Measurements from ENCODE around the gene CBX8.

The CBX8 gene

DNA sequence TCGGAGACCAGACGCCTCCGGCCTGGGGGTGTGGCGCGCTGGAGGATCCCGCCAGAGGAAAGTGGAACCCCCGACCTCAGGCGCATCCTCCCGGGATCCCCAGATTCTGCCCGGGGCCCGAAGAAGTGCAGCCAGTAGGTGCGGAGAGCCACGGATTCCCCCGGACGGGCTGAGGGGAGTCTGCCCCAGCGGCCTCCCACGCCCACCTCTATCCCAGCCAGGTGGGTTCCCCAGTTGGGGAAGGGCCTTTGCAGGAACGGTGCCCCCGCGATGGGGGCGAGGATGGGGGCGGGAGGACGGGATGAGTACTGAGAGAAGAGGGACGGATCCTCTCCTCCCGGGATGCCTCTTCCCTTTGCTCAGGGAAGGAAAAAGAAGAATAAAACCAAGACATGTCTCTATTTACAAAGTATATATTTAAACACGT, 5.1 kb downstream of the CBX8 start:
- DNase-seq = no peak

- no peak for DNase-seq
These were observed 5.8 kb downstream of the CBX8 start for GRCh38 chr17:79790805-79791734.

GRCh38 chr17:79789943-79790804, 6.7 kb downstream of the CBX8 start:
- DNase-seq = no peak

DNA sequence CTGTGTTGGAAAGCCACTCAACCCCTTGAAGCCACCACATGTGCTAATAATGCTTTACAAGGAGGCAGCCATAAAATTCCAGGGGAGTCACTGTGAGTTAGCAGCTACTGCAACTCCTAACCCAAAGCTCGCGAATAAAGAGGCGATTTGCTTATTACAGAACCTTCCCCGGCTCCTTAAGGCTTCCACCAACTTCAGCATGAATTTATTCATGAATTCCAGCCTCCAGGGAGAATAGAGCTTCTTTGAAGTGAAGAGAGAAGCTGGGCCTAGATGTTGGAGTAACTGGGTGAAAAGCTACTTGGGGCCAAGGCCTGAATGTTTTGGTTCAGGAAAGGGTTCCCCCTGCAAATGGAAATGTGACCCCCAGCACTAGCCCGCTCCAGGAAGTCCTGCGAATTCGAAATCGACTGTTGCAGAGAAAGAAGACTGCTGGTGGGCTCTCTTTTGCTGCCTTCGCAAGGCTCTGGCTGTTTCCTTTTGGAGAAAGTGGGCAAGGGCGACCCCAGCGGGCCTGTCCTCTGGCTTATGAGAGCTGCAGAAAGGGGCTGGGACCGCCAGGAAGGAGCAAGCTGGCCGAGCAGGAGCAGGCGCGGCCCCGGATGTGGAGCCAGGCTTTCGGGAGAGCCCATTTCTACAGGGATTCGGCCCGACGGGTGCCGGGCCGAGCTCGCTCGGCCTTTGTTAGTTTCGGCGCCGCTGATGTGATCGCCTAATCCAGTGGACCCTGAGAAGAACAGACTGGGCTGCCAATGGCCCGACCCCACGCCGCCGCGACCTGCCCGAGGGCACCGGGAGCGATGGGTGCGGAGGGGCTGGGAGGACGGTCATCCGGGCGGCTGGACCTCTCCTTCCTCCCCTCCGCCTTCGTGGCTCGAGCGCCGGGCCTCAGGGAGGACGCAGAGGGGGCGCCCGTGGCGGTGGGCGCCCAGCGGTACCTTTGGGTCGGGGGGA, 7.6 kb downstream of the CBX8 start:
- DNase-seq = no peak

DNA sequence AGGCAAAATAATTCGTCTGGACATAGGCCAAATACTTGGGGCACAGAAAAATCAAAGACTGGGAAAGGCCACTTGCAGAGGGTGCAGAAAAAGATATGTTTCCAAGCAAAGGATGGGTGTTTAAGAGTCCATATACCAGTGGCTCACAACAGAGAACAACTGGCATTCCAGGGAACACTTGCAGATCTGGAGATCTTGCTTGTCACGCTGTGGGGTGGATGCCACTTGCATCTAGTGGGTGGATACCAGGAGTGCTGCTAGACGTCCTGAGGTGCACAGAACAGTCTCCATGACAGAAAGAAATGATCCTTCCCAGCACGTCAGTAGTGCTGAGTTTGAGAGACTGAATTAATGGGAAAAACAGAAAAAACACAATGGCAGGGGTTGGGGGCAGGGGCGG, 8.4 kb downstream of the CBX8 start:
- no peak for DNase-seq

DNA sequence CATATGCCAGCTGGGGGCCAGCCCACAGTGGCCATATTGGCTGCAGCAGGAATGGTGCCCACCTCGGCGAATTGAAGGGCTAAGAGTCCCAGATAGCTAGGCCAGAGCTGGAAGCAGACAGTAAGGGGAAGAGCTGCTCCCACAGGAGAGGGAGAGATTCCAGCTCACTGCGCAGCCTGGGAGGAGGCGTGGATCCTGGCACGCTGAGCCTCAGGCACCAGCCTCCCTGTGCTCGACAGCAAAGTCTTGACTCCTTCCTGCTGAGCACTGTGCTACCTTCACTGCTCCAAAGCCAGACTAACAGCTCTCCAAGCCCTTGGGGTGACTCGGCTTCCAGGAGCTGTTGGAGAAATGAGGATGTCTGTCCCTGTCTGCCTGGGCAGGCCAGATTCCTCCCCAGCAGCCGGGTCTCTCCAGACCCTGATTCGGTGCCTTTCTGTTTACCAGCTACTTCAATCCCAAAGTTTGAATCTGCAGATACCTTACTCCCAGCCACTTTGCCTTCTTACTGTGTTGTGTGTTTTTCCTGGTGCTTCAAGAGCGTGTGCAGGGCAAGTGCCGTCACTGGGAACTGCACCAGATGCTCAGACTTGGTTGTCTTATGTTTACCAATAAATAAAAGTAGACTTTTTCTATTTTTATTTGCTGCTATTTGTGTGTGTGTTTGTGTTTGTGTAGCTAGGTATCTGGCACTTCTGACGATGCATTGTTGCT, 9.8 kb downstream of the CBX8 start:
- no peak for DNase-seq

DNA sequence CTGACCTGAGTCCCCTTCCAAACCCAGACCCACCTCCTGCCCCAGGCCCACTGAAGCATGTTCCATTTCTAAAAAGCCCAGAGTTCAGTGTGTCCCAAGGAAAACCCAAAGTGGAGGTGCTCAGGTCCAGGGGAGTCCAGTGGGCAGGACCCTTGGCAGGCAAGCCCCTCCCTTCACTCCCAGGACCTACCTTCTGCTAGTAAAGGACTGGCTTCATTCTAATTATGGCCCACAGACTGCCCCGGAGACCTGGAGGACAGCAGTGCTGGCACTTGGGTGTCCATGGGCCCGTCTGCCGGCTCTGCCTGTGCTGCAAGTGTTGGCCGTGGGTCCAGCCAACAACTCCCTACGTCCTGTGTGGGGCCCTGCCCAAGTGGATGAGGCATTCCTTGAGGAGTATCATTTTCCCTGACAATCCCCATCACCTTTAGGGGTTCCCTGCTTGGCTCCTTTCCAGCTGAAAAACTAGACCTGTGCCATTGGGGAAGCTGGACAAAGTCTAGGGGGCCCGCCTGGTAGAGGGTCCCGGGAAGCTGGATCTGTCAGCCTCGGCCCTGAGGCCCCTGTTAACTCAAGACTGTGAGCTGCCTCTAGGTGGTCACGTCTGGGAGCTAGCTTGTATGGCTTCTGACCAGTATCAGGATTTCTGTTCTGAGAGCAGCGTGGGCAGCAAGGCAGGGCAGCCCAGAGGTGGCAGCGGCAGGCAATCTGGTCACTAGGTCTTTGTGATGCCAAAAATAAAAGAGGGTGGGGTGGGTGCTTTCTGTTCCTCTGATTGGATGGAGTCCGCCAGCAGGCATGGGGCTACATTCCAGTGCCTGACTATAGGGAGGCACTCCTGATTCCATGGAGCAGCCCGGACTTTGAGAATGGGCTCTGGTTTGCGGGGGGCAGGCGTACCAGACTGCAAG, 10.7 kb downstream of the CBX8 start:
- DNase-seq = no peak

GRCh38 chr17:79785017-79785899, 11.6 kb downstream of the CBX8 start:
- DNase-seq = no peak

- DNase-seq = no peak
These were observed 12.4 kb downstream of the CBX8 start for GRCh38 chr17:79784353-79785016.

DNA sequence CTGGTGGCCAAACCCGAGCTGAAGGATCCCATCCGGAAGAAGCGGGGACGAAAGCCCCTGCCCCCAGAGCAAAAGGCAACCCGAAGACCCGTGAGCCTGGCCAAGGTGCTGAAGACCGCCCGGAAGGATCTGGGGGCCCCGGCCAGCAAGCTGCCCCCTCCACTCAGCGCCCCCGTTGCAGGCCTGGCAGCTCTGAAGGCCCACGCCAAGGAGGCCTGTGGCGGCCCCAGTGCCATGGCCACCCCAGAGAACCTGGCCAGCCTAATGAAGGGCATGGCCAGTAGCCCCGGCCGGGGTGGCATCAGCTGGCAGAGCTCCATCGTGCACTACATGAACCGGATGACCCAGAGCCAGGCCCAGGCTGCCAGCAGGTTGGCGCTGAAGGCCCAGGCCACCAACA, 13.0 kb downstream of the CBX8 start:
- no peak for DNase-seq

DNA sequence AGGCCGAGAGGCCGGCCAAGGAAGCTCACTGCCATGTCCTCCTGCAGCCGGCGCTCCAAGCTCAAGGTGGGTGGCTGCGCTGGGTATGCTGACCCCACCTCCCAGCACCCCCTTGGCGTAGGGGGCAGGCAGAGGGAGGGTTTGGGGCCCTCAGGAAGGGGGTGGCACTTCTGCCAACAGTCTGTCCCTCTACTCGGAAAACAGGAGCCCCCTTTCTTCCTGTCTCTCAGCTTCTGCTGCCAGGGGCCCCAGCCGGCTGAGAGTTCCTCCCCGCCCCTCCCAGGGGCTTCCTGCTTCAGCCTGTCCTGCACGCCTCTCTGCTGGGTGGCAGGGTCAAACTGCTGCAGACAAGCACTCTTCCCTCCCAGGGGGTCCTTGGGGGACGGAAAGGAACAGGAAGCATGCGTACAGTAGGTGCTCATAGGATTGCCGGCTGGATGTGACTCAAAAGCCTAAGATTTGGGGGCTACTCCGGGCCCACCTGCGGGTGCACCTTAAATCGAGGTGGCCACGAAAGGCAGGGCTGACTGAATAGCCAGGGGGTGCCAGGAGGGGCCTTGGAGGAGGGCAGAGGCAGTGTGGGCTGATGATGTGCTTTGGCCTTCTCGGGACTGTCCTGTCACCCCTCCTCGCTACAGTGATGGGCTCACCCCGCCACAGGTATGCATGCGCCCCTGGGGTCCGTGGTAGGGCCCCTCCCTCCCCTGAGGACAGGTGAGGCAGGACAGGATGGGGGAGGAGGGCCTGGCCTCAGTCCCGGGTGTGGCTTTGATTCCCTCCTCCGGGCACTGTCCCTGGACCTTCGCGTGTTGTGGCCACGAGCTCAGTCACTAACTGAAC, 14.9 kb downstream of the CBX8 start:
- DNase-seq = no peak

DNA sequence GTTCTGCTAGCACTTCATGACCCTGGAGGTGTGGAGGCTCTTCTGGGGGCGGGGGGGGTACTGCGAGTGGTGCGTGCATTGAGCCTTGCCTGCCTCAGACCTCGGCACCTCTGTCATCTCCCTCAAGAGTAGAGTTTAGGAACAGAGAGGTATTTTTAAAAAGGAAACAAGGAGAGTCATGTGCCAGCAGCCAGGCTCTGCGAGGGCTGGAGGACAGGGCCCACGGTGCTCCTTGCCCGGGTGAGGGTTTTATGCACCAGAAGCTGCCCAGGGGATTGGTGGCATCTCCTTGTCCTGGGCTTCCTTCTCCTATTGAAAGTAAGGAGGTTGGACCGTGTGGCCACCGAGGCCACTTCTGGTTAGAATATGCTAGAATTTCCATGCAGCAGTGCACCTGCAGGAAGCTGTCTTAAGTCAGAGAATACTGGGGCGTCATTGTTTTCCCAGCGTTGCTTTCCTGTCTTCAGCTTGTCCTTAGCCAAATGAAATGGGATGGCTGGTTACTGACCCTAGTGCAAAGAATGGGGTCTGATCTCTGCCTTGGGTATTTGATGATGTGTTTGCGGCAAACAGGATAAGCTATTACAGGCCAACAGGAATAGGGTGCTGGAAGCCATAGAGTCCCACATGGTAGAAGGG, 15.7 kb downstream of the CBX8 start:
- DNase-seq = no peak

- no peak for DNase-seq
These were observed 17.1 kb downstream of the CBX8 start for GRCh38 chr17:79779661-79780365.

GRCh38 chr17:79779084-79779529, 17.8 kb downstream of the CBX8 start:
- DNase-seq = no peak

DNA sequence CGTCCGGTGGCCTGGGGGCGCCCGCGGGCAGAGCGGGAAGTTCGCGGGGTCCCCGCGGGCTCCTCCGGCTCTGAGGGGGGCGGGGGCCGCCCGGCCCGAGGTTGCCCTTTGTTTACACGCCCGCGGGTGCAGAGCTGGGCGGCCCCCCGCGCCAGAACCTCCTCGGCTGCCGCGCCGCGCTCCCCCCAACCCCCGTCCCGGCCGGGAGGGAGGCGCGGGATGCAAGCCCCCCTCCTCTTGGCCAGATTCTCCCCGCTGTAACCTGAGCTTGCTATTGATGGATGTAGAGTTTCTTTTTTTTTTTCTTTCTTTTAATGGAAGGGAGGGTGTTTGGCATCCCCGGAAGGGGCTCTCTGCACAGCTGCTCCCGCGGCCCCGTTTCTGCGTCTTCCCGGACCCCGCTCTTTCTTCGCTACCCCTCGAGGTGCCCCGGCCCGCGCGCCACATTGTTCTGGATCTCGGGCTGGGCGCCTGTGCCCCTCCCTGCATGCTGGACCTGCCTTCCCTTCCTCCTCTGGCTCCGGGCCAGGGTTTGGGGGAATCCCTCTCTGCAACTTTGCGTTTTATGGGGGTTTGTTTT, 18.3 kb downstream of the CBX8 start:
- DNase-seq = no peak

DNA sequence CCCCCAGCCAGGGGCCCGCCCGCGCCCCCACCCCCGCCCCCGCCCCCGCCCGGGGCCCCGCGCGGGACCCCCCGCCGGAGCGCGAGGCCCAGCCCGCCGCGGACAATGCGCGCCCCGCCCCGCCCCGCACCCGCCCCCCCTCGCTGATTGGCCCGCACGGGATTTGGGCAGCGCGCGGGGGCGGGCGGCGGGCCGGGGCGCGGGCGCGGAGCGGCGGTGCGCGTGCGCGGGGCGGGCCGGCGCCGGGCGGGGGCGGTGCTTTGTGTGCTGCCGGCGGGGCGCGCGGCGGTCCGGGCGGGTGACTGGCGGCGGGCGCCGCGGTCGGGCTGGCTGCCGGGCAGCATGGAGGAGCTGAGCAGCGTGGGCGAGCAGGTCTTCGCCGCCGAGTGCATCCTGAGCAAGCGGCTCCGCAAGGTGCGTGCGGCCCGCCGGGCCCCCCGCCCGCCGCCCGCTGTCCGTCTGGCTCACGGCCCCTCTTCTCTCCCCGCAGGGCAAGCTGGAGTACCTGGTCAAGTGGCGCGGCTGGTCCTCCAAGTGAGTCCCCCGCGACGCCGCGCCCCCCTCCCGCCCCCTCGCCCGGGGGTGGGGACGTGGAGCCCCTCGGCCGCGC, 18.9 kb downstream of the CBX8 start, which contains the start of gene CBX2:
TSS of gene CBX2 (plus strand) at position 255 of the 610 bp plus-strand sequence. CDS start at position 343, 88 bp downstream.
- DNase-seq = peak; percentile 90

All from activated CD8-positive, alpha-beta memory T cell treated with anti-CD3 and anti-CD28 coated beads, Interleukin-2, amount 50 U/mL, for 48 hours (primary cell).